ENCODE data around the gene GNAQ. TPM values are rescaled to one million over a fixed set of nuclear protein-coding genes. Genes with fewer than 3 reads are reported as not detected.
A peak's percentile ranks its signal among the peaks of the same experiment; 100 is the strongest.

Gene GNAQ
- total and polyA plus RNA-seq, 2 experiments from 2014 or later, result 21.1 to 43.1 TPM

- no peak for DNase-seq (ENCODE audit: low spot score)
- H4K20me1 ChIP-seq (replicated peaks; ENCODE audit: insufficient read depth), result peaks cover 3% of the 10 kb centered on the region; the same call in 1 of the 2 replicates
- ATAC-seq, result no peak
- no peak overlapping the region for H3K4me2 ChIP-seq
- peaks cover 18% of the 10 kb centered on the region; the same call in 1 of the 2 replicates for H3K4me1 ChIP-seq (ENCODE audit: insufficient read depth)
- Mint-ChIP-seq H3K36me3 (ENCODE audit: low read depth) (peaks cover 11% of the 10 kb centered on the region; the same call in 2 of the 3 replicates), H3K27ac (peak overlapping the region; percentile 2; the same call in 1 of the 2 replicates), H3K4me3 (no peak overlapping the region), H3K9me3 (no peaks in the 10 kb centered on the region), H3K27me3 (ENCODE audit: insufficient read depth, low read depth, poor library complexity) (no peaks in the 10 kb centered on the region), H3K4me1 (peaks cover 36% of the 10 kb centered on the region)
- peaks cover 5% of the 10 kb centered on the region; the same call in 1 of the 2 replicates for H3K79me2 ChIP-seq (replicated peaks; ENCODE audit: insufficient read depth)
- TF ChIP-seq ETS1 (IDR thresholded peaks at IDR 0.05) (no peak), ZNF114 (CRISPR knock-in tag; IDR thresholded peaks at IDR 0.05) (no peak), EZH2 (IDR thresholded peaks at IDR 0.05; ENCODE audit: low read depth, unreplicated experiment) (no peak), NANOG (IDR thresholded peaks at IDR 0.05; ENCODE audit: borderline replicate concordance) (no peak), EZH2phosphoT487 (IDR thresholded peaks at IDR 0.05; ENCODE audit: unreplicated experiment) (no peak), CREB1 (CRISPR knock-in tag; IDR thresholded peaks at IDR 0.05; ENCODE audit: low read depth) (no peak), CTCF (conservative IDR thresholded peaks at IDR 0.05; ENCODE audit: low read depth in 2 of 2) (no peak), STAT1 (IDR thresholded peaks at IDR 0.05; ENCODE audit: unreplicated experiment) (no peak), ZNF462 (CRISPR knock-in tag; IDR thresholded peaks at IDR 0.05) (no peak), JUNB (IDR thresholded peaks at IDR 0.05; ENCODE audit: unreplicated experiment) (no peak), REST (IDR thresholded peaks at IDR 0.05; ENCODE audit: unreplicated experiment) (no peak), POLR2AphosphoS5 (IDR thresholded peaks at IDR 0.05; ENCODE audit: low read depth) (no peak), ZNF331 (CRISPR knock-in tag; IDR thresholded peaks at IDR 0.05; ENCODE audit: low read depth) (no peak)
- no peaks in the 10 kb centered on the region for H3K36me3 ChIP-seq (ENCODE audit: insufficient read depth)
- H3F3A ChIP-seq (replicated peaks; ENCODE audit: low read depth), result no peaks in the 10 kb centered on the region
- no peak overlapping the region for H2AFZ ChIP-seq
- H3K9me2 ChIP-seq (ENCODE audit: insufficient read depth), result no peaks in the 10 kb centered on the region
- H3K4me3 ChIP-seq, result no peak overlapping the region
- no peak overlapping the region for H3K27ac ChIP-seq (ENCODE audit: low read depth)
- H3K27me3 ChIP-seq (ENCODE audit: insufficient read depth), result no peaks in the 10 kb centered on the region
Observed at GRCh38 chr9:77917800-77918199, 113.8 kb downstream of the GNAQ start.
